Spleen (tissue), 7 donors: Measurements from ENCODE around the gene LATS1.

Experiments used
- POLR2A ChIP-seq, 3 donors: fragments of 450-650 bp; IDR thresholded peaks; one replicate each; pipeline ENCODE4 v1.5.1; 2017; ENCODE audit warnings: antibody characterized with exemption in 3 of 3, mild to moderate bottlenecking in 1 of 3
- POLR2AphosphoS5 ChIP-seq, 3 donors: sonication (generic); formaldehyde crosslinking; IDR thresholded peaks; one replicate each; pipeline ENCODE4 v1.5.1; 2017; ENCODE audit warnings: antibody characterized with exemption in 3 of 3
- TF ChIP-seq, protein P1 (sequence below), 11 experiments: fragments of 200-600 bp in 7 of 11; fragments of 450-650 bp in 4 of 11; sonication (generic) in 4 of 11; IDR thresholded peaks in 8 of 11; conservative IDR thresholded peaks in 3 of 11; 1 replicate in 7 of 11; 2 replicates in 4 of 11; pipeline versions ENCODE4 v1.4.0 to v1.8.0; 2016 to 2021; ENCODE audit warnings: antibody characterized with exemption in 11 of 11, inconsistent platforms in 4 of 11, mild to moderate bottlenecking in 1 of 11
- donor health status: DM: no; HTN: no; CAD: no; lungs with moderate emphysema.
- donor health status: DM: no; HTN: no; CAD: no.
- donor health status: DM: no; HTN: no; CAD: no.

DNA sequence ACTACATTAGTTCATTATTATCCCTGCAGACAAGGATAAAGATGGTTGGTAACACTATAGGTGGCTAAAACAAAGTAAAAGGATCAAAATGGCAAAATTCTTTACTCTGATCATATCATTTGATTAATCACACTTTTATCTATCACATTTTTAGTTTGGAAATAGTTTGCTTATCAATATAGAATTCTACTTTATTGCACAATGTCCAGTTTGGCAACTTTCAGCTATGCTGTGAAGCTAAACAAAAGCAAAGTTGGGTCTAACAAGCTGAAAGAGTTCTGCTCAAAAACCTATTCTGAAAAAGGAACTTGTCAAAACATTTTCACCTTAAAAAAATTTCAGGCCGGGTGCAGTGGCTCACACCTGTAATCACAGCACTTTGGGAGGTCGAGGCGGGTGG is 7.9 kb upstream of the LATS1 start:
- TF ChIP-seq, protein P1, sequence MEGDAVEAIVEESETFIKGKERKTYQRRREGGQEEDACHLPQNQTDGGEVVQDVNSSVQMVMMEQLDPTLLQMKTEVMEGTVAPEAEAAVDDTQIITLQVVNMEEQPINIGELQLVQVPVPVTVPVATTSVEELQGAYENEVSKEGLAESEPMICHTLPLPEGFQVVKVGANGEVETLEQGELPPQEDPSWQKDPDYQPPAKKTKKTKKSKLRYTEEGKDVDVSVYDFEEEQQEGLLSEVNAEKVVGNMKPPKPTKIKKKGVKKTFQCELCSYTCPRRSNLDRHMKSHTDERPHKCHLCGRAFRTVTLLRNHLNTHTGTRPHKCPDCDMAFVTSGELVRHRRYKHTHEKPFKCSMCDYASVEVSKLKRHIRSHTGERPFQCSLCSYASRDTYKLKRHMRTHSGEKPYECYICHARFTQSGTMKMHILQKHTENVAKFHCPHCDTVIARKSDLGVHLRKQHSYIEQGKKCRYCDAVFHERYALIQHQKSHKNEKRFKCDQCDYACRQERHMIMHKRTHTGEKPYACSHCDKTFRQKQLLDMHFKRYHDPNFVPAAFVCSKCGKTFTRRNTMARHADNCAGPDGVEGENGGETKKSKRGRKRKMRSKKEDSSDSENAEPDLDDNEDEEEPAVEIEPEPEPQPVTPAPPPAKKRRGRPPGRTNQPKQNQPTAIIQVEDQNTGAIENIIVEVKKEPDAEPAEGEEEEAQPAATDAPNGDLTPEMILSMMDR (IDR thresholded peaks at IDR 0.05 in 8 of 11, conservative IDR thresholded peaks at IDR 0.05 in 3 of 11): no peak
- TF ChIP-seq POLR2A (IDR thresholded peaks at IDR 0.05) (no peak), POLR2AphosphoS5 (IDR thresholded peaks at IDR 0.05) (no peak)
